NCI-H1105 (cell line): ENCODE data around the gene KRT6B.
"Not testable (repeated sequence)": the region's sequence is repeated elsewhere in the genome, so short reads cannot be mapped to it uniquely, and the experiment has no call there.

Experiments used
- DNase-seq: peaks from one replicate; lab custom pipeline; 2025; lab: John Stamatoyannopoulos, UW

The KRT6B gene

DNA sequence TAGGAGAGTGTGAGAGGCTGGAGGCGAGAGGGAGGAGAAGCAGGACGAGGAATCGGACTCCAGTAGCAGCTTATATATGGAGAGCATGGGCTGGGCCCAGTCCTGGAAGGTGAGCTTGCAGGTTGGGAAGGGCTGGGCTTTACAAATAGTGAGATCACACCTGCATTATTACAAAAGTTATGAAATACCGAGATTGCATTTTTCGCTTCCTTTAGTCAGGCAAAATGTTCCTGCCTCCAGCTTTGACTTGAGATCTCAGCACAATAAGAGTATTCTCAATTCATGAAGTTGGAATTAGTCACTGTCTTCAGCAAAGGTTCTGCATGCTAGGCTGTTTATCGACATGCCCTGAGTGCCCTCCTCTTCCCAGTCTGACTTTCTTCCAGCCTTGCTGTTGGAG lies at the start of gene KRT6B:
KRT6B (minus strand) TSS at position 46 of the 400 bp plus-strand sequence. CDS start 68 bp downstream, outside the sequence.
- DNase-seq = no peak

DNA sequence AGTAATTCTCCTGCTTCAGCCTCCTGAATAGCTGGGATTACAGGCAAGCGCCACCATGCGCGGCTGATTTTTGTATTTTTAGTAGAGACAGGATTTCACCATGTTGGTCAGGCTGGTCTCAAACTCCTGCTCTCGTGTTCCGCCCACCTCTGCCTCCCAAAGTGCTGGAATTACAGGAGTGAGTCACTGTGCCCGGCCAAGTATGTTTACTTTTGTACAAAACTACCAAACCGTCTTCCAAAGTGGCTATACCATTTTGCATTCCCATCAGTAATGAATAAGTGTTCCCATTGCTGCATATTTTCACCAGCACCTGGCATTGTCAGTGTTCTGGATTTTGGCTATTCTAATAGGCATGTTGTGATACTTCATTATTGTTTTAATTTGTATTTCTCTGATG lies 49.5 kb upstream of the KRT6B start:
- DNase-seq = no peak

DNA sequence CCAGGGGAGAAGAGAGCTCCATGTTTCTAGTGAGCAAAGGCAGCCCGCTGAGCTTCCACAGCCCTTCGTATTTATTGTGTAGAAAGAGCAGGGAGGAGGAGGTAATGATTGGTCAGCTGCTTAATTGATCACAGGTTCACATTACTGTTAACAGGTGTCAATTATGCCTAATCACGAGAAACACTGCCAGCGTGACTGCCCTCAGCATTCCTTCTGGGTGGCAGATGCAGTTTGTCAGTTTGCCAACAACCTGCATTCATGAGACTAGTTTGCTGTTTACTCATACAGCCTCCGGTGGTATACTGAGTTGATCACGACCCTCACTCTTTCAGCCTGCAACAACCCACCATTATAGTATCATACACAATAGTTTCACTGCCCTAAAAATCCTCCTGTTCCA lies 48.6 kb upstream of the KRT6B start:
- DNase-seq = not testable (repeated sequence)

DNA sequence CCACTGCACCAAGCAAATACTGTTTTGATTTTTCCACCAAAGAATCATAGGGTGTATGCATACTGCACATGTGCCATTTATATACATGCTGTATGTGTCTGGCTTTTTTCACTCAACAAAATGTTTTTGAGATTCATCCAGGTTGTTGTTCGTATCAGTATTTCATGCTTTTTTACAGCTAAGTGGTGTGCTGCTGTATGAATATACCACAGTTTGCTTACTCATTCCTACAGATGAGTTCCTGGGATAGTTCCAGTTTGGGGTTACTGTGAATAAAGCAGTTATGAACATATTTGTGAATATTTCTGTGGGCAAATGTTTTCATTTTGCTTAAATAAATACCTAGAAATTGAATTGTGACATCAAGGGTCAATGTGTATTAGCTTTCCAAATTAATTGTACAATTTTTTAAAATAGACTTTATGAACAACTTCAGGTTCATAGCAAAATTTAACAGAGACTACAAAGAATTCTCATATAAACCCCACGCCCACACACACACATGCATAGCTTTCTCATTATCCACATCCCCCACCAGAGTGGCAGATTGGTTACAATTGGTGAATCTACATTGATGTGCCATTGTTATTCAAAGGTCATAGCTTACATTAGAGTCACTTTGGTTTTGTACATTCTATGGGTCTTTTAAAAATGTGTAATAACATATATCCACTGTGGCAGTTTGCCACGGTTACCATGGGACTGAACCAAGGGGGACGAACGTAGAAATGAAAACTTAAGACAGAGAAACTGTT lies 48.0 kb upstream of the KRT6B start:
- DNase-seq = no peak

DNA sequence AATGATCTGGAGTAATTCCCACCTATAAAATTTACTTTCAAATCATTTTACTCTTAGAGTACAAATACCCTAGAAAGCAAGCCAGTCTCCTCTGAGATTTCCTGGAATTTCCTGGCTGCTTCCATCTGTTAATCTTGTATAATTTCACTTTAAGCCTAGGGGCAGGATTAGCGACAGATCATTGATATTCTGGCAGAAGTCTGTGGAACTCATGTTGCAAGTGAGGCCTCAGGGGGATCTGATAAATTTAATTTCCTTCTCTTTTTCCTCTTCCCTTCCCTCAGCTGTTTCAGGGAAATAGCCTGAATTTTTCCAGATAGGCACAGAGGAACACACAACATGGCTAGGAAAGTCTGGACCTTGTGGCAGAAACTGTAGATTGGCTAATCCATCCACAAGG lies 47.0 kb upstream of the KRT6B start:
- no peak for DNase-seq

DNA sequence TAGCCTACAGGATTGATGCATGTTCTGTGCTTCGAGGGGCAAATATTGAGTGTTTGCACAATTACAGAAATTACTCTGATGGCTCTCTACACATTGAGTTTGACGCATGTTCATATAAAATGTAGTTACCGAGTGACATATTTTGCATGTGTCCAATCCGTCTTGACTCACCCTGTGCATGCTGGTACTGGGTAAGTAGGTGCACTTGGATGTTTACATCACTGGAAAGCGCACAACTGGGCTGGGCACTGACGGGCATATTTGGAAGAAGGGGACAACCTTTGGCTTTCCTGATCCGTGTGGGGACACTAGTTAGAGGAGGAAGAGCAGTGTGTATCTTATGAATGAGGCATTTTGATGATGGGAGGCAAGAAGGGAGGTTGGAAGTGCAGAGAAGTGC lies 46.0 kb upstream of the KRT6B start:
- DNase-seq = no peak

DNA sequence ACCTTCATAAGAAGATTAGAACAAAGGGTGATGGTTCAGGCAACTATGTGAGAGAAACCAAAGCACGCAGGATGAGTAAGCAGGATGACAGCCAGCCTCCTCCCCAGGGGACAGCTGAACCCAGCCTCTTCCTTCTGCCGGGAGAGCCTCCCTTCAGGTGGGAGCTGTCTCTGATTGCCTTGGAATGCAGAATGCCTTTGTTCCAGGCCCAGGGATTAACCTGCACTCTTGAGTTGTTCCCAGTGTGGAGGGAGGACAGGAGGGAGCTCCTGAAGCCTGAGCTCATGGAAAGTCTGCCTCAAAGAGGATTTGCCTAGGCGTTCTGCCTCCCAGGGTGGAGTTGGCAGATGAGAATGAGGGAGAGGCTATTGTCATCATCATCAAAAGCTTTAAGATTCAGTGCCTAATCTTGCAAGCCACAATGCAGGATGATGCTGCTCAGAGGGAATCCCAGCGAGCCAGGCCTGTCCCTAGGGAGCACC lies 44.7 kb upstream of the KRT6B start:
- no peak for DNase-seq

DNA sequence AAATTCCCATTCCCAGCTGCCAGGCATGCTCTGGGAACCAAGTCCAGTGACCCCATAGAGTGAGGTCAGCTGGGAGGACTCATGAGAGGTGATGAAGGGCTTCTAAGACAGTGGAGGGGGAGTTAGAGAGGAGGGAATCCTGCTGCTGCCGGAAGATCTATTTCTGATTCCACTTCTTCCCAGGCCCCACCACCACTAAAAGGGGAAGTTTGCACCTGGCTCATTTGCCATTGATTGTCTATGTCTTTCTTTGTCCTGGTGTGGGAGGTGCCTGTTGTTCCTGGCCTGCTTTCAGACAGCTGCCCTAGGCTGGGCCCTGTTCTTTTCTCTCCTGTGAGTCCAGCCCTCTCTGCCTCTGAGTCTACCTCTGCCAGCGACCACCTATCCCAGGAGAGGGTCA lies 44.1 kb upstream of the KRT6B start:
- peak; percentile 48 for DNase-seq

DNA sequence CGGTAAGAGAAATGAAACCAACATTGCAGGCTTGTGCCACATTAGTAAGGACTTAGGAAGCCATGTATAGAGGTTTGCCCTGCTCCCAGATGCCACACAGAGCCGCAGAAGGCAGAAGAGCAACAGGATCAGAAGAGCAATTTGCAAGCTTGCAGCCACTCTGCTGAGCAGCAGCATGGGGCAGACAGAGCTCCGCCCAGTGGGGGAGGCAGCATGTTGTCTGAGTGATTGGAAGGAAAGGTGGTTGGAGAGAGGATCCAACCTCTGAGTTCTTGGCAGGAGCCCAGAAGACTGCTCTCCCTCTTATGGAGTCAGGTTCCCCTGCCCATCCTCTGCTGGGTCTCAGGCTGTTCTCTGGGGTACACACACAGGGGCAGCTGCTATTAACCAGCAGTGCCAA lies 43.4 kb upstream of the KRT6B start:
- DNase-seq = peak; percentile 80

DNA sequence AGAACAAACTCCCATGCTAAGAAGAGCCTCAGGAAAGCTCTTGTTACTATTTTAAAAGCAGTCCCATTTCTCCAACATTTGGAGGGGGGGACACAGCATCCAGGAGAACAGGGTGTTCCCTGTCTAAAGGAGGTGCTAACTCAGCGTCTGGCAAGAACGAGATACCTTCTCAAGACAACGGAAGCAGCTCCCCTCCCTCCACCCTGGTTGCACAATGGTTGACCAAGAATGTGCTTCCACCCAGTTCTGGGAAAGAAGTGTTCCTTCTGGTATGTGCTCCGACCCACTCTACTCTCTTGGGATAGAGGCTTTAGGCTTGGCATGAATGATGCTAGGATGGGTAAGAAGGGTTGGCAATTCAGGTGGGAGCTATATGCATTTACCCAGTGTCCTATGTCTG lies 42.6 kb upstream of the KRT6B start:
- no peak for DNase-seq

DNA sequence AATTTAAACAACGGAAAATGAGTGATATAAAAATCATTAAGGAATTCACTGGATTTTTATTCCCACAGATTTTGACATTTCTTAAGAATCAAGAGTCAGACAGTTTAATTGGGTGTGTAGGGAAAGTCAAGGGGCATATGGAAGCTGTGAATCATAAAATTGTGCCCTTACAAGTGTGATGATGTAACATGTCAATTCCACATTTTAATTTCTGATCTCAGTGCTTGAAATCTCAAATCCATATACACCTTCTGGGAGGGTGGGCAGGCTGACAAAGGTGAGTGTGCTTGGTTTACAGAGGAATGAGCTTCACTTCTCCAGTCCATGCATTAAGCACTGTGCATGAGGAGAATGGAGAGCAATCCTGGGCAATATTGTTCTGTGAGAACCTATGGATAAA lies 42.2 kb upstream of the KRT6B start:
- no peak for DNase-seq

DNA sequence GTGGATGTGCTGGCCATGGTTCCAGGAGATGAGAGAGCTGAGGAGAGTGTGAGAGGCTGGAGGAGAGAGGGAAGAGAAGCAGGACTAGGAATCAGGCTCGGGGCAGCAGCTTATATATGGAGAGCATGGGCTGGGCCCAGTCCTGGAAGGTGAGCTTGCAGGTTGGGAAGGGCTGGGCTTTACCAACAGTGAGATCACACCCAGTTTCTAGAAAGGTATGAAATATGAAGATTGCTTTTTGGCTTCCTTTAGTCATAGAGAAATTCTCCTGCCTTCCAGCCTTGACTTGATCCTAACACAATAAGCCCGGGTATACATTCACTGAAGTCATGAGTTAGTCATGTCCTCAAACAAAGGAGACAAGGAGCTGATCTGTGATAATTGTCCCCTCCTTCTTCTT lies 41.2 kb upstream of the KRT6B start, which contains the start of gene KRT6A:
KRT6A (minus strand) TSS at position 86 of the 400 bp plus-strand sequence; CDS start at position 17, 69 bp downstream.
- no peak for DNase-seq

DNA sequence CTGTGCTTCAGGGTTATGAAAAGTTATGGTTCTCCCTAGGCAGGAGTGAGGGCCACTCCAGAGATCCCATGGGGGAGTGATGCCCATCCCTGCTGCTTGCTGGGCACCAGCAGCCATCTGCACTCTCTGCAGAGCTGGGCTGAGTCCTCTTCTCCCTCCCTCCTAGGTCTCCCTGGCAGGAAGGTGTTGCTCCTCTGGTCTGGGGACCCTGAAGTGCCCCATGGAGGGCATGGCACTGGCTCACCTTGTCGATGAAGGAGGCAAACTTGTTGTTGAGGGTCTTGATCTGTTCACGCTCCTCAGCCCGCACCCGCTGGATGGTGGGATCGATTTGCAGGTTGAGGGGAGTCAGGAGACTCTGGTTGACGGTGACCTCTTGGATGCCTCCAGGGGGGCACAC lies 40.5 kb upstream of the KRT6B start:
- DNase-seq = not testable (repeated sequence)

DNA sequence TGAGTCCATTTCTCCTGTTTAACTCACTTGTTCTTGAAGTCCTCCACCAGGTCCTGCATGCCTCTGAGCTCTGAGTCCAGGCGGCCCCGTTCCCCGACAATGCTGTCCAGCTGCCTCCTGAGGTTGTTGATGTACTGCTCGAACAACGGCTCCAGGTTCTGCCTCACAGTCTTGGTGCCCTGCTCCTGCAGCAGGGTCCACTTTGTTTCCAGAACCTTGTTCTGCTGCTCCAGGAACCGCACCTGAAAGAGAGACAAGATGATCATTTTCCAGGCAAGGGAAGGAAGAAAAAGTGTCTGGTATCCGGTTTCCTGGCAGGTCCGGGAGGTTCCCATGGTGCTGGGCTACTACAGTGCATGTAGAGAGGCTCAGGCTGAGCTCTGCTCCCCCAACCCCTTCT lies 39.5 kb upstream of the KRT6B start:
- DNase-seq = not testable (repeated sequence)

DNA sequence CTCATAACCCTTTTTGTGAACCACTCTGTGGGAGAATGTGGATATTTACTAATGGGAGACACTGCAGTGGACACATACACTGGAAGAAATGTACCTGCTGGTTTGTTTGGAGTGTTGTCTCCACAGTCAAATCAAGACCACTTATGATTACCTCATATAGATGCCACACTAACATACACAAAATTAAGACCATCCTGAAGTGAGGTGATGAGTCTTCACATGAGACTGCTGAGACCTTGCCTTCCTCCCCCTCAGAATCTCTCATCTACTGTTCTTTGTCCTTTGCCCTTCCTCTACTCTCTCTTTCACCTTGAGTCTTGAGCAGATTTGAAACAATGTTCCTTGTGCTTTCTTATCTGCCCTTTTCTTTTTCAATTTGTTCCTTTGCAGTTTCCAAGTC lies 36.8 kb upstream of the KRT6B start:
- no peak for DNase-seq

DNA sequence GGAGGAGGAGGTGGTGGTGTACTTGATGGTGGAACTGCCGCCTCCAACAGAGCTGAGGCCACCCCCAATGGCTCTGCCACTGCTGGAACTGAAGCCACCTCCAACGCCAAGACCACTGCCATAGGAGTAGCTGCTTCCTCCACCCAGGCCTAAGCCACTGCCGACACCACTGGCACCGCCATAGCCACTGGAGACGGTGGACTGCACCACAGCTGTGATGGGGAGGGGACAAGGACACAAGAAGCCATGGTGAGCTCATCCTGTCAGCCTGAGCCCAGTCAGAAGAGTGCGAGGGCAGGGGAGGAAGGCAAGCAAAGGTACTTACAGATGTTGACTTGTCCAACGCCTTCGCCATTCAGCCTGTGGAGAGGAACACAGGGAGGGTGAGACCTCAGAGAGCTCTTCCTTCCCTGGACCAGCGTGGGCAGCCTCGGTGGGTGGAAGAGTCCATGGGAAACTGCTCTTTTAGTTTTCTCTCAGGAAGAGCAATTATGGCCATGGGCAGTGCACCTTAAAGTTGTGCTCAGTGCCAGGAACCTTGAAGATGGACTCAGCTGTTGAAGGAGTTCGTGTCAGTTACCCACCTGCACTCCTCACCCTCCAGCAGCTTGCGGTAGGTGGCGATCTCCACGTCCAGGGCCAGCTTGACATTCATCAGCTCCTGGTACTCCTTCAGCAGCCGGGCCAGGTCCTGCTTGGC lies 35.9 kb upstream of the KRT6B start:
- not testable (repeated sequence) for DNase-seq

DNA sequence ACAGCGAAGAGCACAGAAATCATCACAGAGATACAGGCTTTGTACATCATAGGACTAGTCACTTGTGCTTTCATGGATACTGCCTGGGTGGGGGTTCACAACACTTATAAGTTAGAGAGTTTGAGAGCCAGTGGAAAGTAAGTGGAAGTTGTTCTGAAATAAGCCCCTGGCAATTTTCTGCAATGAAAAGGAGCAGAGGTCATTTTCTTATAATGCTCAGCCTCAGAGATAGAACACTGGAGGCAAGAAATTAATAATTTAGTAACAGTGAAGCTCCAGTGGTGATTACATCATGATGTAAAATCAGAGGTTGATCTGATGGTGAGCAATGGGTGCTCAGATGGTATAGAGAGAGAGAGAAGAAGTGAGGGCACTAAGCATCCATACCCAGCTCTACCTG lies 35.3 kb upstream of the KRT6B start:
- DNase-seq = no peak

DNA sequence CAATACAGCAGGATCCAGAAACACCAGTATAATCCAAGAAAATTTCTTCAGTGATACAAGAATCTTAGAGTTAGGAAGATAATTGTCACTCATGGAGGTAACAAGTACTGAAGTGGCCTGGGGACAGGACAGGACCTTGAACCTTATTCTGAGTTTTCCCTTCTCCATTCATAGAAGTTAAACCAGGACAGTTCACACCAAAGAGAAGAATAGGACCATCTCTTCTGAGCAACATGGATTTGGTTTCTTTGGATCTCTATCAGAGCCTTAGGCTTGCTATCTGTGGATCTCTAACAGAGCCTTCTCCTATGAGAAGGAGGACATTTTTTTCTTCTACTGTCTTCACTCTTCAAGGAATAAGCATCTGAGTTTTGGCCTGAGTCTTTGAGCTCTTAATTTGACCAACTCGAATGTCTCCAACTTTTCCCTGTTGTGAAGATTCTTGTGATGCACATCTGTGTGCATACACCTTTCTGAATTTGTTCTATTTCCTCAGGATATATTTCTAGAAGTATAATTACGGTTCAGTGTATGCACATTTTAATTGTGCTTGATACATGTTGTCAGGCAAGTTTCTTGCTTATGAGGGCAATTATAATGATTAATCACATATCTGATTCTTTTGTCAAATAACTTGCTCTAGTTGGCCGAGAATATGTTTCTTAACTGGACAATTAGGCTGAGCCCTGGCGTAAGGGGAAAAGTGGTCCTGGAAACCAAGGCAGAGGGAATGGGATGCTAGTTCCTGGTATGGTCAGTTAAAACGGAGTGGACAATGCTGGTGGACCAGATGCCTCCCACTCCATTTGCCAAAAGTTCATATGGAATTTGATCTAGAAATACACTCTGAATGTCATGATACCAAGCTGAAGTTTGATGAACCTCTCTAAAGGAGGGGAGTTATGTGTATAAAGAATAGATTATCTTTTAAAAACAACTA lies 34.5 kb upstream of the KRT6B start:
- DNase-seq = no peak

DNA sequence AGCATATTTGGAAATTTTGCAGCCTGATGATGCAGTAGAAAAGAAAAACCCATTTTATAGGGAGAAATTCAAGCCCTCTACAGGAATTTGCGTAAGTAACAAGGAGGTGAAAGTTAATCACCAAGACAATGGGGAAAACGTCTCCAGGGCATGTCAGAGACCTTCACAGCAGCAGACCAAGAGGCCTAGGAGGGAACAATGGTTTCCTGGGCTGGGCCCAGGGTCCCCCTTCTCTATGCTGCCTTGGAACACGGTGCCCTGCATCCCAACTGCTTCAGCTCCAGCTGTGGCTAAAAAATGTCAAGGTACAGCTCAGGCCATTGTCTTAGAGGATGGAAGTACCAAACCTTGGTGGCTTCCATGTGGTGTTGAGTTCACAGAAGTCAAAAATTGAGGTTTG lies 28.1 kb upstream of the KRT6B start:
- no peak for DNase-seq

DNA sequence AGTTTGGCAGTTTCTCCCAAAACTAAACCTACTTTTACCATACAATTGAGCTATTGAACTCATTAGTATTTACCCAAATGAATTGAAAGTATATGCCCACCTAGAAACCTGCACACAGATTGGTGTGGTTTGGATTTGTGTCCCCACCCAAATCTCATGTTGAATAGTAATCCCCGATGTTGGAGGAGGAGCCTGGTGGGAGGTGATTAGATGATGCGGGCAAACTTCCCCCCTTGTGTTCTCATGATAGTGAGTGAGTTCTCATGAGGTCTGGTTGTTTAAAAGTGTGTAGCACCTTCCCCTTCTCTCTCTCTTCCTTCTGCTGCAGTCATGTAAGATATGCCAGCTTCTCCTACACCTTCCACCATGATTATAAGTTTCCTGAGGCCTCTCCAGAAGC lies 25.7 kb upstream of the KRT6B start:
- DNase-seq = no peak

DNA sequence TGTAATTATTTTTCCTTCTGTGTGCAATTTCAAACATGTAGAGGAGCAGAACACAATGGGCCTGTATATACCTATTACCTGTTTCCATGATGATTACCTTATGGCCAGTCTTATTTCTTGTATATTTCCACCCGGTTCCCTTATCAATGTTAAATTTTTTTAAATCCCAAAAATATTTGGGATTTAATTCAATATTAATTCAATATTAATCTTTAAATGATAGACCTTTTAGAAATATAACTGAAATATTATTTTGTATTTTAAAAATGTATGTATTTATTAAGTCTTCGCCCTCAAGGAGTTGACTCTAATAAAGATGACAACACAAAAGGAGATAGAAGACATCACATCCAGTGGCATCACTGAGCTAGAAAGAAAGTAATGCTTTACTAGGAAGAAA lies 22.3 kb upstream of the KRT6B start:
- DNase-seq = no peak

DNA sequence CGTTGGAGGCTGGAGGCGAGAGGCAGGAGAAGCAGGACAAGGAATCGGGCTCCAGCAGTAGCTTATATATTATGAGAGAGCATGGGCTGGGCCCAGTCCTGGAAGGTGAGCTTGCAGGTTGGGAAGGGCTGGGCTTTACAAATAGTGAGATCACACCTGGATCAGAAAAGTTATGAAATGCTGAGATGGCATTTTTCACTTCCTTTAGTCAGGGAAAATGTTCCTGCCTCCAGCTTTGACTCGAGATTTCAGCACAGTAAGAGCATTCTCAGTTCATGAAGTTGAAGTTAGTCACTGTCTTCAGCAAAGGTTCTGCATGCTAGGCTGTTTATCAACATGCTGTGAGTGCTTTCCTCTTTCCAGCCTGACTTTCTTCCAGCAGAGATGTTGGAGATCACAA lies 21.8 kb upstream of the KRT6B start, which contains the start of gene KRT6C:
KRT6C (minus strand) TSS at position 38 of the 400 bp plus-strand sequence. CDS start 68 bp downstream, outside the sequence.
- no peak for DNase-seq
